ES-I3 (cell line): ENCODE data around the gene ZNF862.

Experiments used
- H3K36me3 ChIP-seq: 2 replicates; pipeline ENCODE4 v1.6.1; 2013; ENCODE audit warnings: mild to moderate bottlenecking, low read length, control low read depth, moderate library complexity; ENCODE audit not compliant: insufficient read depth
- H3K4me1 ChIP-seq: 2 replicates; pipeline ENCODE4 v1.6.1; 2013; ENCODE audit warnings: mild to moderate bottlenecking, control low read depth, low read length; ENCODE audit not compliant: insufficient read depth
- H3K9ac ChIP-seq: 2 replicates; pipeline ENCODE4 v1.6.1; 2013; ENCODE audit warnings: low read depth, mild to moderate bottlenecking, low read length, moderate library complexity
- H3K9me3 ChIP-seq: 2 replicates; pipeline ENCODE4 v1.6.1; 2013; ENCODE audit warnings: mild to moderate bottlenecking, low read length, moderate library complexity; ENCODE audit not compliant: control insufficient read depth, insufficient read depth

Gene ZNF862

DNA sequence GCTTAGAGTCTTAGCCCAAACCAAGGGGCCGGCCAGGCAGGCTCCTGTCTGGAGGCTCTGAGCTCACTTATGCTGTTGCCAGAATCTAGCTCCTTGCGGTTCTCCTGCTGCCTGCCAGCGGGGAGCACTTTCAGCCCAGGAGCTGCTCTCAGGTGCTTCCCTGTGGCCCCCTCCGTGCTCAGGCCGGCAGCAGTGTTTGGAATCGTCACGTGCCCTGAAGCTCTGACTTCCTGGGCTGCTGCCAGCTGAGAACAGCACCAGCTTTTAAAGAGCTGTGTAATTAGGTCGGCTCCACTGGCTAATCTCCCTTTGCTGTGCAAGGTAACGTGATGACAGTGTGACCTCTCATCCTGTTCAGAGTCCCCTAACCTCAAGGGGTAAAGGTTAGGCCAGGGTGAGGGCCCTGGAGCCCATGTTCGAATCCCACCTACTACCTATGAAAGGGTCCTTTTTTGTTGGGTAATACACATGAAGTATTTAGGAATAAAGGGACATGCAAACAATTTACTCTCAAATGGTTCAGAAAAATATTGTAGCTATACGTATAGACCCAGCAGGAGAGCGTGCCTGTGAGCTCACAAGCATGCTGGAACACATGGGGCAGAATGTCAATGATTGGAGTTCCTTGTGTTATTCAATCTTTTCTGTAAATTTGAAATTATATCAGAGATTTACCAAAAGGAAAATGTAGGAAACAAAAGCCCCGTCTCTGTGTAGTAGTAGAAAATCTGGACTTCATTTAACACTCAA lies 16.6 kb downstream of the ZNF862 start:
- peaks cover 21% of the 10 kb centered on the region for H3K4me1 ChIP-seq
- no peak overlapping the region for H3K9ac ChIP-seq
- H3K9me3 ChIP-seq: no peaks in the 10 kb centered on the region
- H3K36me3 ChIP-seq: no peaks in the 10 kb centered on the region

DNA sequence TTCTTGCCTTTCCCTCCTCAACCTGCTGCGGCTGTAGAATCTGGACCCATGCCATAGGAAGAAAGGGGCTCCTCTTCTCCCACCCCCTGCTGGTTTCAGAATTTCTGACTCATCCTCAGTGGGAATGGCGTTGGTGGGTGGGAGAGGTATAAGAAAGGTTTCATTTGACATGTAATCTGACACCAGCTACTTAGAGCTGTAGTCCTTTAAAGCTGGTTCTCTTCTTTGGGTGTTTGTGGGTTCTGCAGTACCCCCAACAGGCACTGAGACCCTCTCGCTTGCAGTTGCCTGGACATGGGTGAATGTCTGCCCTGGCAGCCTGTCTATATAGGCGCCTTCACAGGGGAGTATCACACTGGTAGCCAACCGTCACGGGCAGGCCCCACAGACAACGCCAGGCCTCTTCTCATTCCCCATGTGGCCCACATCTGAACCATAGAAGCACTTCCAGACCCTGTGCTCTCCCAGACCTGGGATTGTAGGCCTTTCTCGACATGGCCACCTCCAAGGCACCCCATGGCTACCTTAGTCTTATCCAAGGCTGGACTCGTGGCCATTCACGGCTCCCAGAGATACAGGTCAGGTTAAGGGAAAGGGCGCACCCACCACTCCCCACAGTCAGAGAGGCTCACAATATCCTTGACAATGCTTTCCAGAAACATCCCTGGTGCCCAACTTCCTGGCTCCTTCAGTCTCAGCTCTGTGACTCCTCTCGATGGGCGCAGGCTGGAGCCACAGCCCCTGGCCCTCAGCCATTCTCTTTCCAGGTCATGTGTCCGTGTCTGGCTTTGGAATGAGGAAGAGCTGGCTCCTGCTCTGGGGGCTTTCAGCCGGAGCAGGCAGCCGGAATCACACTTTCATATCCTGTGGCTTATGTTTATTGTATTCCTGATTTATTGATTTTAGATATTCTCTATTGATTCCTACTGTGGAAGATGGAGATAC lies 17.5 kb downstream of the ZNF862 start:
- H3K4me1 ChIP-seq: peaks cover 21% of the 10 kb centered on the region
- no peak overlapping the region for H3K9ac ChIP-seq
- H3K9me3 ChIP-seq: no peaks in the 10 kb centered on the region
- H3K36me3 ChIP-seq: no peaks in the 10 kb centered on the region

DNA sequence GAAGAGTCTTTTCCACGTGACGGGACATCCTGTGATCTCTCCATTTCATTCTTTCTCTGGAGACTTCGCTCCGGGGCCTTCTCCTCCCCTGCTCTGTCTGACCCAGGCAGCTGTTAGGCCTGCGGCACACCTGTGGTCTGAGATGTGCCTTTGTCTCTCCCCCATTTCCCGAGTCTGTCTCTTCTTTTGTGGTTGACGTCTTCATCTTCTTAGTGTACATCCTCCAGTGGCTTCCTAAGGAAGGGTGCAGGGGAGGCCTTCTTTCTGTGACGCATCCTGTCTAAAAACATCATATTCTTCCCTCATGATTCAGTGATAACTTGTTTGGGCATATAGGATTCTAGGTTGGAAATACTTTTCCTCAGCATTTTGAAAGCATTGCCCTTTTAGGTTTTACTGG lies 18.4 kb downstream of the ZNF862 start:
- Histone ChIP-seq H3K9me3 (no peaks in the 10 kb centered on the region), H3K9ac (no peak overlapping the region)

DNA sequence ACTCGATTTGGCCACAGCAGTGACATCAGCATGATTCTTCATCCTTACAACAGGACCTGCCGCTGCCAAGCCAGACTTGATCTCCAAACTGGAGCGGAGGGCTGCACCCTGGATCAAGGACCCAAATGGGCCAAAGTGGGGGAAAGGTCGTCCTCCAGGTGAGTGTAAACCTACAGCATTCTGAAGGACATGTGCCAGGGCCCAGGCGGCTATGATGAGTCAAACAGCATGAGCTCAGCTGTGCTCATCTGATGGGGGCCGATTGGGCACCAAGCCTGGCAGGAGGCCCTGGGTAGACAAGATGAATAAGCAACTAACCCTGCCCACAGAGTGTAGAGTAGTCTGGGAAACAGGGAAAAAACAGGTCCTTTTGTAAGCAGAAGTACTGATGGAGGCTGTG lies 21.2 kb downstream of the ZNF862 start:
- H3K36me3 ChIP-seq: no peaks in the 10 kb centered on the region
- peaks cover 18% of the 10 kb centered on the region for H3K4me1 ChIP-seq
- no peaks in the 10 kb centered on the region for H3K9me3 ChIP-seq
- H3K9ac ChIP-seq: no peak overlapping the region

More for the DNA sequence above, 18.4 kb downstream of the ZNF862 start:
- Histone ChIP-seq H3K36me3 (no peaks in the 10 kb centered on the region), H3K4me1 (peaks cover 21% of the 10 kb centered on the region)

DNA sequence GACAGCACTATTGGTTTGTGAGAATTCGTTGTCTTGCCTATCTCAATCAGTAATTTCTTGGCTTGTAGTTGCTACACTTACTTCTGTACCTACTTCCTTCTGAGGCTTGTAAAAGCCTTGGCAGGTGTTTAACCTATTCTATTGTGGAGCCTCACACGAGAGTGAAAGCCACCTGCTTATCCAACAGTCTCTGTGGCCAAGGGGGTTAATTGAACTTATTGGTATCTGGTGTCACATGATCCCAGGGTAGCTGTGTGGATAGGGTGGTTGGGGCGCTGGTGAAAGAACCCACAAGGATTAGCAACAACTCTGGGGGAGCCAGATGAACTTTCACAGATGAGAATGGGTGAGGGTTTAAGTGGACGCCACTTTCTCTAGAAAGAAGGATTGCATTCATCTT lies 21.7 kb downstream of the ZNF862 start:
- H3K9me3 ChIP-seq: no peaks in the 10 kb centered on the region
- peaks cover 15% of the 10 kb centered on the region for H3K4me1 ChIP-seq
- H3K36me3 ChIP-seq: no peaks in the 10 kb centered on the region
- H3K9ac ChIP-seq: no peak overlapping the region

DNA sequence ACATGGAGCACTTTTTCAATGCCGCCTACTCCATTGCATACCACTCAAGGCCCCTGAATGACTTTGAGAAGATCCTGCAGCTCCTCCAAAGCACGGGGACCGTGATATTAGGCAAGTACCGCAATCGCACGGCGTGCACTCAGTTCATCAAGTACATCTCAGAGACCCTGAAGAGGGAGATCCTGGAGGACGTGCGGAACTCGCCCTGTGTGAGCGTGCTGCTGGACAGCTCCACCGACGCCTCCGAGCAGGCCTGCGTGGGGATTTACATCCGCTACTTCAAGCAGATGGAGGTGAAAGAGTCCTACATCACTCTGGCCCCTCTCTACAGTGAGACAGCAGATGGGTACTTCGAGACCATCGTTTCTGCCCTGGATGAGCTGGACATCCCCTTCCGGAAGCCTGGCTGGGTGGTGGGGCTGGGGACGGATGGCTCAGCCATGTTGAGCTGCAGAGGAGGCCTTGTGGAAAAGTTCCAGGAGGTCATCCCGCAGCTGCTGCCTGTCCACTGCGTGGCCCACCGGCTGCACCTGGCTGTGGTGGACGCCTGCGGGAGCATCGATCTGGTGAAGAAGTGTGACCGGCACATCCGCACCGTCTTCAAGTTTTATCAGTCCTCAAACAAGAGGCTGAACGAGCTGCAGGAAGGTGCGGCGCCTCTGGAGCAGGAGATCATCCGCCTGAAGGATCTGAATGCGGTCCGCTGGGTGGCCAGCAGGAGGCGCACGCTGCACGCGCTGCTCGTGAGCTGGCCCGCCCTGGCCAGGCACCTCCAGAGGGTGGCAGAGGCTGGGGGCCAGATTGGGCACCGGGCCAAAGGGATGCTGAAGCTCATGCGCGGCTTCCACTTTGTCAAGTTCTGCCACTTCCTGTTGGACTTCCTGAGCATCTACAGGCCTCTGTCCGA lies 22.9 kb downstream of the ZNF862 start:
- no peaks in the 10 kb centered on the region for H3K36me3 ChIP-seq

DNA sequence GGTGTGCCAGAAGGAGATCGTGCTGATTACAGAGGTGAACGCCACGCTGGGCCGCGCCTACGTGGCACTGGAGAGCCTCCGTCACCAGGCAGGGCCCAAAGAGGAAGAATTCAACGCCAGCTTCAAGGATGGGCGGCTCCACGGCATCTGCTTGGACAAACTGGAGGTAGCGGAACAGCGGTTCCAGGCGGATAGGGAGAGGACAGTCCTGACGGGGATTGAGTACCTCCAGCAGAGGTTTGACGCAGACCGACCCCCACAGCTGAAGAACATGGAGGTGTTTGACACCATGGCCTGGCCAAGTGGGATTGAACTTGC lies 23.5 kb downstream of the ZNF862 start:
- H3K36me3 ChIP-seq: no peaks in the 10 kb centered on the region
- no peaks in the 10 kb centered on the region; the same call in 1 of the 2 replicates for H3K4me1 ChIP-seq
- no peak overlapping the region for H3K9ac ChIP-seq
- no peaks in the 10 kb centered on the region for H3K9me3 ChIP-seq

More for the DNA sequence above, 22.9 kb downstream of the ZNF862 start:
- Histone ChIP-seq H3K4me1 (peaks cover 3% of the 10 kb centered on the region; the same call in 1 of the 2 replicates), H3K9me3 (no peaks in the 10 kb centered on the region), H3K9ac (no peak overlapping the region)

DNA sequence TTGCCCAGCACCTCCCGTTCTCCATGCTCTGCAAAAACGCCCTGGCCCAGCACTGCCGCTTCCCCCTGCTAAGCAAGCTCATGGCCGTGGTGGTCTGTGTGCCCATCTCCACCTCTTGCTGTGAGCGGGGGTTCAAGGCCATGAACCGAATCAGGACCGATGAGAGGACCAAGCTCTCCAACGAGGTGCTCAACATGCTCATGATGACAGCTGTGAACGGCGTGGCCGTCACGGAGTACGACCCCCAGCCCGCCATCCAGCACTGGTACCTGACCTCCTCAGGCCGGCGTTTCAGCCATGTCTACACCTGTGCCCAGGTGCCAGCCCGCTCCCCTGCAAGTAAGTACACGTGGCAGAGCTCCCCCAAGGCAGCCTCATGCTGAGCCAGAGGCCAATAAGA lies 24.0 kb downstream of the ZNF862 start:
- Histone ChIP-seq H3K4me1 (no peaks in the 10 kb centered on the region; the same call in 1 of the 2 replicates), H3K9me3 (no peaks in the 10 kb centered on the region), H3K36me3 (no peaks in the 10 kb centered on the region), H3K9ac (no peak overlapping the region)

DNA sequence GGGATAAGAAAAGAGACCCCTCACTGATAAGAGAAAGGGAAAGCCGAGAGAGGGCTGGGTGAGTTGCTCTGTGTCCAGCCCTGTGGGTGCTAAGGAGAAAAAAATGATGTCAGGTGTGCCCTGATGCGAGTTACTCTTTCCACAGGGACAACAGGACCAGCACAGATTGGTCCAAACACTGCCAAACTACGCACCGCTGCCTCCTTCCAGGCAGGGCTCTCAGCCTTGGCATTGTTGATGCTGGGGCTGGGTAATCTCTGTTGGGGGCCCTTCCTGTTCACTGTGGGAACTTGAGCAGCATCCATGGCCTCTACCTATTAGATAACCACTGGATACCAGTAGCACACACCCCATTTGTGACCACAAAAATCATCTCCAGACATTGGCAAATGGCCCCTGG lies 25.3 kb downstream of the ZNF862 start:
- Histone ChIP-seq H3K9ac (no peak overlapping the region), H3K9me3 (no peaks in the 10 kb centered on the region), H3K4me1 (no peaks in the 10 kb centered on the region; the same call in 1 of the 2 replicates), H3K36me3 (no peaks in the 10 kb centered on the region)

DNA sequence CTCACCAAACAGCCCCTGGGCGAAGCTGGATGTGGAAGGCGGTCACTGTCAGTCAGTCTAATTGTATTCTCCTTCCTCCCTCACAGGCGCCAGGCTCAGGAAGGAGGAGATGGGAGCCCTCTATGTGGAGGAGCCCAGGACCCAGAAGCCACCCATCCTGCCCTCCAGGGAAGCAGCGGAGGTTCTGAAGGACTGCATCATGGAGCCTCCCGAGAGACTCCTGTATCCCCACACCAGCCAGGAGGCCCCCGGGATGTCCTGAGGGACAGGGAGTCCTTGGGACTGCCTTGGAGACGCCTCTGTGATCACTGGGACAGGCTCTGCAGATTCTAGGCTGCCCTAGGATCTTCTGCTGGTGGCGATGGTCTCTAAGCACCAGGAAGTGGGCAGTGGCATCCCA lies 25.8 kb downstream of the ZNF862 start:
- no peaks in the 10 kb centered on the region; the same call in 1 of the 2 replicates for H3K4me1 ChIP-seq
- no peaks in the 10 kb centered on the region for H3K9me3 ChIP-seq
- no peaks in the 10 kb centered on the region for H3K36me3 ChIP-seq
- no peak overlapping the region for H3K9ac ChIP-seq

DNA sequence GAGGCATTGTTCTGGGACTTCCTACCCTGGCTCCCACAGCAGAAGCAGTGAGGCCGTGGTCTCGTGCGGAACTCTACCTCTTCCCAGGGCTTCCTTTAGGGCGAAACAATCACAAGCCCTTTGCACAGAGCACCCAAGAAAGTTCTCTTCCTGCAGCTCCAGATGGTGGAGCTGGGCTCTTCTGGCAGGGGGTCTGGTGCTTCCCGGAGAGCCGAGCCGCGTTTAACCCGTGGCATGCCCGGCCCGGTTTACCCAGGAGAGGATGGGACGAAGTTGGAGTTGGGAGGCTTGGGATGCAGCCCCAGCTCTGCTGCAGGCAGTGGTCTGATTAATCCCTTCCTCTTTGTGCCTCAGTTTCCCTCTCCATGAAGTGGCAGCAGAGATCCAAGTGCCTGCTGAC lies 26.6 kb downstream of the ZNF862 start:
- Histone ChIP-seq H3K4me1 (no peaks in the 10 kb centered on the region; the same call in 1 of the 2 replicates), H3K9ac (no peak overlapping the region), H3K9me3 (no peaks in the 10 kb centered on the region), H3K36me3 (no peaks in the 10 kb centered on the region)

DNA sequence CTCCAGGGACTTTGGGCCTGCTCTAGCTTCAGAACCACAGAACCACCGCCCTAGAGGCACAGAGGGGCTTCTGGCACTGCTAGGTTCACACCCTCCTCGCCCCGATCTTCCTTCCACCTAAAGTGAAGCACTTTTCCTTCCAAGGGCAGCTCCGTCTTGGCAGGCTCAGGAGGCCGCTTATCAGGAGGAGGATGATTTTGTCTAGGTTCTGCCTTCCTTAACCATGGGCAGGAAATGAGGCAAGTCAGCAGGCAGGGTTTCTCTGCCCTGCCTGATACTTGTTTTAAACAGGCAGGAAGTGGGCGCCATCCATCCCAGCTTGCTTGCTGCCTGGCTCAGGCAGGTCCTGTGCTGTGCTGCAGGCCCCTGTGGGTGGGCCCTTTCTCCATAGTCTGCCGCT lies 27.3 kb downstream of the ZNF862 start:
- Histone ChIP-seq H3K4me1 (no peaks in the 10 kb centered on the region; the same call in 1 of the 2 replicates), H3K9me3 (no peaks in the 10 kb centered on the region), H3K9ac (no peak overlapping the region), H3K36me3 (no peaks in the 10 kb centered on the region)

DNA sequence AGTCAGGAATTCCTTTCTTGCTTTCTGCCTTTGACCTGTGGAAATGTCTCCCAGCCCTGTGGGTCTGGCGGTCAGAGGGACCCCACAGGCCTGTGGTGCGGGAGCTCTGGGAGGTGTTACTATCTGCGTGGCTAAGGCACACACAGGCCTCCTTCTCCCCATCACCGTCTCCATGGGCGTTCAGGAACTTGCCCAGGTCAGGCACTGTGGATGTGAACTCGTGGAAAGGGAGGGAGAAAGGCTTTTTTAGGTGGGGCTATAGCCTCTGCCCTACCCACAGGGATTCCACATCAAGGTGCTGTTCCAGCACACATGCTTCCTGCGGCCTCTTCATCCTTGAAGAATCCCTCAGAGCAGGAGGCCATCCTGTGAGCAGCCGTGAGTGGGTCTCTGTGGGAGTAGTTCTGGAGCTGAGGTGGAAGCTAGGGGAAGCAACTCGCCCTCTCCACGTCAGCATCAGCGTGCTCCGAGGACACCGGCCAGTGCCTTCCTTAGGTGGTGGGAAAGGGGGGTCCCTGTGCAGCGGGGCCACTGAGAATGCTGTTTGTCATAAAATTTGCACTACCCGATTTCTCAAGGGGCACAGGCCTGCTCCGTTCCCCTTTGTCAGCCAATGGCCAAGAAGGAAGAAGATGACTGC lies 28.1 kb downstream of the ZNF862 start:
- no peaks in the 10 kb centered on the region for H3K36me3 ChIP-seq
- no peaks in the 10 kb centered on the region; the same call in 1 of the 2 replicates for H3K4me1 ChIP-seq
- H3K9ac ChIP-seq: no peak overlapping the region
- H3K9me3 ChIP-seq: no peaks in the 10 kb centered on the region
